ENCODE results near the gene LAMA3.

Gene LAMA3

DNA sequence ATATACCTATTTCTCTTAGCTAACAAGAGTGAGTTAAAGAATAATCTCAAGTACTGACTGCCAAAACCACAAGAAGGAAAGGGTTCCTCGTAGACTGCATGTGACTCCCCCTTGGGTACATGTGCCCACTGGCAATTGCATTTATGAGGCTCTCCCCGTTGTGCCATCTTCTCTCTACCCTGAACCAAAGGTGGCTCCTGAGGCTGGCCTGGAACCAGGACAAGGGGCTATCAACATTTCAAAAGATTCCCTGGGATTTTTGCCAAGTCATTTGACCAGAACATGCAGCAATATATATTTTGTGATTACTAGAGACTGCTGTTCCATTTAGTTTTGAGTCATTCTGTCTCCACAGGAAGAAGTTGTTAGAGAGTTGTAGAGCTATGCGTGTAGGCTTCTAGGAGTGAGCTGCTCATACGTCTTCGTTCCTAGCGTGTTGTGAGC, 45.8 kb downstream of the LAMA3 start:
- Histone ChIP-seq H3K18ac (ENCODE audit: low read length) (no peak overlapping the region), H4K8ac (ENCODE audit: low read depth, low read length) (no peak overlapping the region), H3K27ac (replicated peaks; ENCODE audit: low read length) (no peak overlapping the region), H3K23ac (ENCODE audit: low read depth, low read length, poor library complexity) (no peak overlapping the region), H3K9me3 (replicated peaks in 1 of 2; ENCODE audit: control insufficient read depth in 2 of 2, insufficient read depth in 1 of 2, low read depth in 1 of 2, low read length in 2 of 2) (no peaks in the 10 kb centered on the region), H3K4me3 (ENCODE audit: low read length in 2 of 2) (no peak overlapping the region), H3K14ac (ENCODE audit: low read length) (no peak overlapping the region), H3K4me2 (ENCODE audit: insufficient read depth, low read length, poor library complexity, severe bottlenecking) (no peak overlapping the region), H2BK120ac (ENCODE audit: low read depth, low read length) (no peak overlapping the region), H3K4me1 (ENCODE audit: control insufficient read depth in 2 of 2, insufficient read depth in 1 of 2, low read depth in 1 of 2, low read length in 2 of 2) (peaks cover 0 to 13% of the 10 kb centered on the region in 2 donors), H3K36me3 (replicated peaks in 1 of 2; ENCODE audit: control insufficient read depth in 2 of 2, insufficient read depth in 2 of 2, low read length in 2 of 2) (no peaks in the 10 kb centered on the region), H2BK15ac (ENCODE audit: low read length) (no peak overlapping the region), H2AFZ (ENCODE audit: low read length) (no peak overlapping the region), H2BK12ac (ENCODE audit: low read length) (no peak overlapping the region), H3K79me1 (ENCODE audit: low read depth, low read length) (no peaks in the 10 kb centered on the region), H3K4ac (ENCODE audit: low read length) (no peak overlapping the region), H2BK5ac (ENCODE audit: low read length) (no peak overlapping the region), H3K9ac (ENCODE audit: low read depth, low read length, poor library complexity) (no peak overlapping the region), H3K27me3 (ENCODE audit: control insufficient read depth in 3 of 3, insufficient read depth in 3 of 3, low read depth in 1 of 3, low read length in 3 of 3) (peaks cover 0 to 6% (median 0%) of the 10 kb centered on the region in 3 experiments), H4K91ac (ENCODE audit: low read depth, low read length, poor library complexity) (no peak overlapping the region), H2AK5ac (ENCODE audit: low read depth, low read length) (no peak overlapping the region)
- DNase-seq (ENCODE audit: low spot score): no peak
- no CpG with 5 or more reads among the region's 6 CpGs for WGBS, 2 donors (ENCODE audit: extremely low coverage in 2 of 2, insufficient read length in 2 of 2, insufficient replicate concordance in 1 of 2)

DNA sequence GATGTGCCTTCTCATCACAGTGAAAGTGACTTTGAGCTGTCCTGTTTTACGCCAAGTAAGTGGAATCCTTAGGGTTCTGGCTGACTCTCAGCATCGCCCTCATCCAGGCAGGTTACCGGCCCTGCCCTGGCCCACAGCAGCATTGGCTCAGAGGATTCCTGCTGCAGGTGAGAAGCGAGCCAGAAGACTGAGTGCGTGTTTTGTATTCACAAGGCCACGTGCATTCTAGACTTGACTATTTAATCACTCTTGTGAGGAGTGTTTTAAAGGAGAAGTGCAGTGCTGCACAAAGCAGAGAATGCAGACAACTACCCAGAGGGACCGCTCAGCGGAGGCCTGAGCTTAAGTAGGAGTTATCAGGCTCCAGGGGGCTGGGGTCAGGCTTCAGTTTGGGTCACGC, 48.3 kb downstream of the LAMA3 start:
- Histone ChIP-seq H3K4ac (ENCODE audit: low read length) (no peak overlapping the region), H3K27ac (replicated peaks; ENCODE audit: low read length) (no peak overlapping the region), H2BK12ac (ENCODE audit: low read length) (no peak overlapping the region), H3K4me3 (ENCODE audit: low read length in 2 of 2) (no peak overlapping the region), H3K23ac (ENCODE audit: low read depth, low read length, poor library complexity) (no peak overlapping the region), H3K14ac (ENCODE audit: low read length) (no peak overlapping the region), H3K9ac (ENCODE audit: low read depth, low read length, poor library complexity) (no peak overlapping the region), H3K36me3 (replicated peaks in 1 of 2; ENCODE audit: control insufficient read depth in 2 of 2, insufficient read depth in 2 of 2, low read length in 2 of 2) (no peaks in the 10 kb centered on the region), H3K79me1 (ENCODE audit: low read depth, low read length) (no peaks in the 10 kb centered on the region), H2BK120ac (ENCODE audit: low read depth, low read length) (no peak overlapping the region), H3K4me1 (ENCODE audit: control insufficient read depth in 2 of 2, insufficient read depth in 1 of 2, low read depth in 1 of 2, low read length in 2 of 2) (peaks cover 0 to 13% of the 10 kb centered on the region in 2 donors), H3K18ac (ENCODE audit: low read length) (no peak overlapping the region), H3K27me3 (ENCODE audit: control insufficient read depth in 3 of 3, insufficient read depth in 3 of 3, low read depth in 1 of 3, low read length in 3 of 3) (peaks cover 0 to 6% (median 0%) of the 10 kb centered on the region in 3 experiments), H3K9me3 (replicated peaks in 1 of 2; ENCODE audit: control insufficient read depth in 2 of 2, insufficient read depth in 1 of 2, low read depth in 1 of 2, low read length in 2 of 2) (no peaks in the 10 kb centered on the region), H2BK5ac (ENCODE audit: low read length) (no peak overlapping the region), H2AK5ac (ENCODE audit: low read depth, low read length) (no peak overlapping the region), H2BK15ac (ENCODE audit: low read length) (no peak overlapping the region), H4K91ac (ENCODE audit: low read depth, low read length, poor library complexity) (no peak overlapping the region), H2AFZ (ENCODE audit: low read length) (no peak overlapping the region), H3K4me2 (ENCODE audit: insufficient read depth, low read length, poor library complexity, severe bottlenecking) (no peak overlapping the region), H4K8ac (ENCODE audit: low read depth, low read length) (no peak overlapping the region)
- no CpG with 5 or more reads among the region's 9 CpGs for WGBS, 2 donors (ENCODE audit: extremely low coverage in 2 of 2, insufficient read length in 2 of 2, insufficient replicate concordance in 1 of 2)
- DNase-seq (ENCODE audit: low spot score): no peak

DNA sequence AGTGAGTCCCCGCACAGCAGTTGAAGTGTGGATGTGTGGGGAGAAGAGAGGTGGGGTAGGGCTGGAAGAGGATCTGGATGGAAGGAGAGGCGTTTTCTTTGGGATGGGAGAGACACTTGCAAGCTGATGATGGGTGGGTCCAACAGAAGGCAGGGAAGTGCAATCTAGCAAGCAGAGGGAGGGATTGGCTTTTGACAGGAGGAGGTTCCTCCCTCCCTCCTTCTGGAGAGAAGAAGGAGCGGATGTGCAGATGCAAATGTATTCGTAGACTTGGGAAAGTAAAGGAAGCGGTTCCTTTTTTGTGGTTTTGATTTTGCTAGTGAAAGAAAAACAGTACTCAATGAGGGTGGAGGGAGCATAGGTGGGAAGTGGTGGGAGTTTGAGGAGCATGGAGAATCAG, 48.9 kb downstream of the LAMA3 start:
- no peak overlapping the region for H2BK5ac ChIP-seq (ENCODE audit: low read length)
- no peak overlapping the region for H4K8ac ChIP-seq (ENCODE audit: low read depth, low read length)
- H3K23ac ChIP-seq (ENCODE audit: low read depth, low read length, poor library complexity): no peak overlapping the region
- DNase-seq (ENCODE audit: low spot score): no peak
- H3K36me3 ChIP-seq (replicated peaks in 1 of 2; ENCODE audit: control insufficient read depth in 2 of 2, insufficient read depth in 2 of 2, low read length in 2 of 2): no peaks in the 10 kb centered on the region
- H4K91ac ChIP-seq (ENCODE audit: low read depth, low read length, poor library complexity): no peak overlapping the region
- no CpG with 5 or more reads among the region's 5 CpGs for WGBS, 2 donors (ENCODE audit: extremely low coverage in 2 of 2, insufficient read length in 2 of 2, insufficient replicate concordance in 1 of 2)
- H2BK120ac ChIP-seq (ENCODE audit: low read depth, low read length): no peak overlapping the region
- H3K9ac ChIP-seq (ENCODE audit: low read depth, low read length, poor library complexity): no peak overlapping the region
- H3K27me3 ChIP-seq (ENCODE audit: control insufficient read depth in 3 of 3, insufficient read depth in 3 of 3, low read depth in 1 of 3, low read length in 3 of 3): peaks cover 0 to 6% (median 0%) of the 10 kb centered on the region in 3 experiments
- no peak overlapping the region for H2BK12ac ChIP-seq (ENCODE audit: low read length)
- H2AFZ ChIP-seq (ENCODE audit: low read length): no peak overlapping the region
- H3K9me3 ChIP-seq (replicated peaks in 1 of 2; ENCODE audit: control insufficient read depth in 2 of 2, insufficient read depth in 1 of 2, low read depth in 1 of 2, low read length in 2 of 2): no peaks in the 10 kb centered on the region
- no peak overlapping the region for H3K4ac ChIP-seq (ENCODE audit: low read length)
- no peak overlapping the region for H3K4me3 ChIP-seq (ENCODE audit: low read length in 2 of 2)
- H2AK5ac ChIP-seq (ENCODE audit: low read depth, low read length): no peak overlapping the region
- H3K27ac ChIP-seq (replicated peaks; ENCODE audit: low read length): no peak overlapping the region
- no peak overlapping the region for H2BK15ac ChIP-seq (ENCODE audit: low read length)
- peaks cover 0 to 13% of the 10 kb centered on the region in 2 donors for H3K4me1 ChIP-seq (ENCODE audit: control insufficient read depth in 2 of 2, insufficient read depth in 1 of 2, low read depth in 1 of 2, low read length in 2 of 2)
- H3K14ac ChIP-seq (ENCODE audit: low read length): no peak overlapping the region
- H3K79me1 ChIP-seq (ENCODE audit: low read depth, low read length): no peaks in the 10 kb centered on the region
- no peak overlapping the region for H3K18ac ChIP-seq (ENCODE audit: low read length)
- no peak overlapping the region for H3K4me2 ChIP-seq (ENCODE audit: insufficient read depth, low read length, poor library complexity, severe bottlenecking)

DNA sequence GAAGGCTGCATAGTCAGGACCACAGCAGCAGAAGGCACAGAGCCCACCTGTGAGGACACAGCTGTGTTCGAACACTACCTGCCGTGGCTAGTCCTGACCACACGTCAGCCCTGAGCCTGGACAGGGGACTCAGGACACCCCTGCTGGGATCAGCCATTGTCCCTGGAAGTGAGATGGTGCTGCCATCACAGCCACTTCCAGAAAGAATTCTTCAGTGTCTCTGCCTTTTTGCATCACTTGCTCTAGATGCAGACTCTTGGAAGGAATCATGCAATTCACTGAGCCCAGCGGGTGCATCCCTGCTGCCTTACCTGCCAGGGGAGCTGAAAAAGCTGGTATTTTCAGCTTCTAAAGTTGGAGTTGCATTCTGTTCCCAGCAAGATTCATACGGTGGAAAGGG, 49.3 kb downstream of the LAMA3 start:
- Histone ChIP-seq H3K9me3 (replicated peaks in 1 of 2; ENCODE audit: control insufficient read depth in 2 of 2, insufficient read depth in 1 of 2, low read depth in 1 of 2, low read length in 2 of 2) (no peaks in the 10 kb centered on the region), H3K4me3 (ENCODE audit: low read length in 2 of 2) (no peak overlapping the region)
- no CpG with 5 or more reads among the region's 5 CpGs for WGBS, 2 donors (ENCODE audit: extremely low coverage in 2 of 2, insufficient read length in 2 of 2, insufficient replicate concordance in 1 of 2)

More for the DNA sequence above, 49.3 kb downstream of the LAMA3 start:
- peaks cover 0 to 13% of the 10 kb centered on the region in 2 donors for H3K4me1 ChIP-seq (ENCODE audit: control insufficient read depth in 2 of 2, insufficient read depth in 1 of 2, low read depth in 1 of 2, low read length in 2 of 2)
- H2BK5ac ChIP-seq (ENCODE audit: low read length): no peak overlapping the region
- H3K18ac ChIP-seq (ENCODE audit: low read length): no peak overlapping the region
- H3K27ac ChIP-seq (replicated peaks; ENCODE audit: low read length): no peak overlapping the region
- no peak overlapping the region for H4K91ac ChIP-seq (ENCODE audit: low read depth, low read length, poor library complexity)
- no peak overlapping the region for H2BK12ac ChIP-seq (ENCODE audit: low read length)
- H3K4me2 ChIP-seq (ENCODE audit: insufficient read depth, low read length, poor library complexity, severe bottlenecking): no peak overlapping the region
- H3K4ac ChIP-seq (ENCODE audit: low read length): no peak overlapping the region
- DNase-seq (ENCODE audit: low spot score): no peak
- no peak overlapping the region for H2BK15ac ChIP-seq (ENCODE audit: low read length)
- H3K14ac ChIP-seq (ENCODE audit: low read length): no peak overlapping the region
- H2AK5ac ChIP-seq (ENCODE audit: low read depth, low read length): no peak overlapping the region
- peaks cover 0 to 6% (median 0%) of the 10 kb centered on the region in 3 experiments for H3K27me3 ChIP-seq (ENCODE audit: control insufficient read depth in 3 of 3, insufficient read depth in 3 of 3, low read depth in 1 of 3, low read length in 3 of 3)
- no peak overlapping the region for H4K8ac ChIP-seq (ENCODE audit: low read depth, low read length)
- H3K36me3 ChIP-seq (replicated peaks in 1 of 2; ENCODE audit: control insufficient read depth in 2 of 2, insufficient read depth in 2 of 2, low read length in 2 of 2): no peaks in the 10 kb centered on the region
- H2BK120ac ChIP-seq (ENCODE audit: low read depth, low read length): no peak overlapping the region
- no peak overlapping the region for H2AFZ ChIP-seq (ENCODE audit: low read length)
- no peaks in the 10 kb centered on the region for H3K79me1 ChIP-seq (ENCODE audit: low read depth, low read length)
- no peak overlapping the region for H3K9ac ChIP-seq (ENCODE audit: low read depth, low read length, poor library complexity)
- H3K23ac ChIP-seq (ENCODE audit: low read depth, low read length, poor library complexity): no peak overlapping the region

Measured in neuronal stem cell (in vitro differentiated cells).